Memory B cell (primary cell): ENCODE data around the gene MTA1.

Experiments used
- ATAC-seq: fragments of 150-1000 bp; cut with Tn5 transposase; 2 replicates; pipeline ENCODE4 v1.10.0; 2021; ENCODE audit warnings: low read depth, mild to moderate bottlenecking, moderate library complexity
- DNase-seq, 2 donors: peaks; one replicate each; pipeline ENCODE4 v3.0.0; 2022; ENCODE audit warnings: low spot score in 2 of 2
- H3K27ac Mint-ChIP-seq: one replicate; pipeline ENCODE4 v1.8.0; 2022; ENCODE audit warnings: mild to moderate bottlenecking, moderate library complexity, mixed read lengths
- H3K27me3 Mint-ChIP-seq: one replicate; pipeline ENCODE4 v1.8.0; 2022; ENCODE audit warnings: mixed read lengths
- H3K36me3 Mint-ChIP-seq: one replicate; pipeline ENCODE4 v1.8.0; 2022; ENCODE audit warnings: mild to moderate bottlenecking, mixed read lengths
- H3K4me1 Mint-ChIP-seq: one replicate; pipeline ENCODE4 v1.8.0; 2022; ENCODE audit warnings: mixed read lengths
- H3K4me3 Mint-ChIP-seq: one replicate; pipeline ENCODE4 v1.8.0; 2022; ENCODE audit warnings: mild to moderate bottlenecking, moderate library complexity, mixed read lengths
- H3K9me3 Mint-ChIP-seq: one replicate; pipeline ENCODE4 v1.8.0; 2022; ENCODE audit warnings: mixed read lengths

MTA1 gene

GRCh38 chr14:105419195-105420091 is at the start of gene MTA1:
Gene MTA1, plus strand, starts transcription at chr14:105419827. Its CDS starts 209 bp downstream, at chr14:105420036.
- H3K4me1 Mint-ChIP-seq = peaks cover 26% of the 10 kb centered on the region
- no peaks in the 10 kb centered on the region for H3K9me3 Mint-ChIP-seq
- H3K27me3 Mint-ChIP-seq = peaks cover 6% of the 10 kb centered on the region
- no peaks in the 10 kb centered on the region for H3K36me3 Mint-ChIP-seq
- peak within 1 kb of the TSS; percentile 95 for H3K4me3 Mint-ChIP-seq
- peak within 1 kb of the TSS; percentile 90 for H3K27ac Mint-ChIP-seq
- peak in 1 of 2 donors; percentile 38 for DNase-seq
- ATAC-seq = peak; percentile 65

GRCh38 chr14:105374389-105374788 is 45.2 kb upstream of the MTA1 start:
- Mint-ChIP-seq H3K4me1 (peaks cover 8% of the 10 kb centered on the region), H3K27ac (no peak overlapping the region), H3K4me3 (no peak overlapping the region), H3K36me3 (peaks cover 2% of the 10 kb centered on the region), H3K27me3 (no peaks in the 10 kb centered on the region), H3K9me3 (peaks cover 1% of the 10 kb centered on the region)
- ATAC-seq (no peak), DNase-seq (no peak)

- Mint-ChIP-seq H3K9me3 (peaks cover 1% of the 10 kb centered on the region), H3K4me3 (no peak overlapping the region), H3K27me3 (no peaks in the 10 kb centered on the region), H3K27ac (peak overlapping the region; percentile 49), H3K4me1 (peaks cover 8% of the 10 kb centered on the region), H3K36me3 (peaks cover 2% of the 10 kb centered on the region)
- ATAC-seq (peak; percentile 18), DNase-seq (no peak)
These were observed 44.0 kb upstream of the MTA1 start for GRCh38 chr14:105375635-105376057.

GRCh38 chr14:105376521-105377440 is 42.8 kb upstream of the MTA1 start:
- ATAC-seq (no peak), DNase-seq (no peak)
- no peak overlapping the region for H3K4me3 Mint-ChIP-seq
- peaks cover 2% of the 10 kb centered on the region for H3K36me3 Mint-ChIP-seq
- peaks cover 1% of the 10 kb centered on the region for H3K9me3 Mint-ChIP-seq
- H3K27me3 Mint-ChIP-seq = no peaks in the 10 kb centered on the region
- peaks cover 5% of the 10 kb centered on the region for H3K4me1 Mint-ChIP-seq
- H3K27ac Mint-ChIP-seq = no peak overlapping the region

GRCh38 chr14:105377555-105378182 is 42.0 kb upstream of the MTA1 start:
- no peak for DNase-seq
- no peak for ATAC-seq

GRCh38 chr14:105378199-105378598 is 41.4 kb upstream of the MTA1 start:
- Mint-ChIP-seq H3K27ac (no peak overlapping the region), H3K4me3 (no peak overlapping the region), H3K4me1 (peaks cover 5% of the 10 kb centered on the region), H3K9me3 (peaks cover 1% of the 10 kb centered on the region), H3K27me3 (no peaks in the 10 kb centered on the region), H3K36me3 (peaks cover 2% of the 10 kb centered on the region)
- DNase-seq (no peak), ATAC-seq (no peak)

More at GRCh38 chr14:105377555-105378182, 42.0 kb upstream of the MTA1 start:
- H3K4me1 Mint-ChIP-seq = peaks cover 5% of the 10 kb centered on the region
- peaks cover 2% of the 10 kb centered on the region for H3K36me3 Mint-ChIP-seq
- H3K4me3 Mint-ChIP-seq = no peak overlapping the region
- no peaks in the 10 kb centered on the region for H3K27me3 Mint-ChIP-seq
- H3K27ac Mint-ChIP-seq = no peak overlapping the region
- peaks cover 1% of the 10 kb centered on the region for H3K9me3 Mint-ChIP-seq

GRCh38 chr14:105378873-105379685 is 40.5 kb upstream of the MTA1 start:
- Mint-ChIP-seq H3K4me1 (peaks cover 5% of the 10 kb centered on the region), H3K27me3 (no peaks in the 10 kb centered on the region), H3K9me3 (peaks cover 1% of the 10 kb centered on the region), H3K36me3 (peaks cover 4% of the 10 kb centered on the region), H3K27ac (no peak overlapping the region), H3K4me3 (no peak overlapping the region)
- DNase-seq (no peak), ATAC-seq (no peak)

GRCh38 chr14:105379946-105380345 is 39.7 kb upstream of the MTA1 start:
- Mint-ChIP-seq H3K4me3 (no peak overlapping the region), H3K27ac (no peak overlapping the region), H3K4me1 (peaks cover 5% of the 10 kb centered on the region), H3K9me3 (peaks cover 1% of the 10 kb centered on the region), H3K27me3 (no peaks in the 10 kb centered on the region), H3K36me3 (peaks cover 4% of the 10 kb centered on the region)
- DNase-seq (no peak), ATAC-seq (no peak)

GRCh38 chr14:105380756-105381155 is 38.9 kb upstream of the MTA1 start:
- no peak overlapping the region for H3K27ac Mint-ChIP-seq
- ATAC-seq = no peak
- DNase-seq = no peak
- peaks cover 2% of the 10 kb centered on the region for H3K36me3 Mint-ChIP-seq
- H3K27me3 Mint-ChIP-seq = no peaks in the 10 kb centered on the region
- no peak overlapping the region for H3K4me3 Mint-ChIP-seq
- H3K9me3 Mint-ChIP-seq = no peaks in the 10 kb centered on the region
- peaks cover 1% of the 10 kb centered on the region for H3K4me1 Mint-ChIP-seq

GRCh38 chr14:105381446-105382342 is 37.9 kb upstream of the MTA1 start:
- Mint-ChIP-seq H3K27ac (no peak overlapping the region), H3K36me3 (peaks cover 2% of the 10 kb centered on the region), H3K4me1 (no peaks in the 10 kb centered on the region), H3K9me3 (no peaks in the 10 kb centered on the region), H3K4me3 (no peak overlapping the region), H3K27me3 (no peaks in the 10 kb centered on the region)
- DNase-seq (no peak), ATAC-seq (no peak)

GRCh38 chr14:105382343-105383082 is 37.1 kb upstream of the MTA1 start:
- H3K27ac Mint-ChIP-seq = no peak overlapping the region
- H3K9me3 Mint-ChIP-seq = no peaks in the 10 kb centered on the region
- no peaks in the 10 kb centered on the region for H3K27me3 Mint-ChIP-seq
- no peaks in the 10 kb centered on the region for H3K4me1 Mint-ChIP-seq
- no peak for DNase-seq
- peaks cover 2% of the 10 kb centered on the region for H3K36me3 Mint-ChIP-seq
- ATAC-seq = no peak
- H3K4me3 Mint-ChIP-seq = no peak overlapping the region
